Measurements from ENCODE around the gene HSH2D.
A peak's percentile ranks its signal among the peaks of the same experiment; 100 is the strongest.

The HSH2D gene

DNA sequence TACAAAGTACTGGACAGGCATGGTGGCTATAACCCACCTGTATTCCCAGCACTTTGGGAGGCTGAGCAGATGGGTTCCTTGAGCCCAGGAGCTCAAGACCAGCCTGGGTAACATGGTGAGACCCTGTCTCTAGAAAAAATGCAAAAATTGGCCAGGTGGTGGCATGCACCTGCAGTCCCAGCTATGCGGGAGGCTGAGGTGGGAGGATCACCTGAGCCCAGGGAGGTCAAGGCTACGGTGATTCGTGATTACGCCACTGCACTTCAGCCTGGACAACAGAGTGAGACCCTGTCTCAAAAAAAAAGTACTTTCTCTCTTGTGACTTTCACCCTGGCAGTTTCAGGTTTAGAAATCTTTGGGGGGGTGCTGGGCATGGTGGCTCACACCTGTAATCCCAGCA is 43.0 kb upstream of the HSH2D start:
- no peak for TF ChIP-seq Cebpa-rat (IDR thresholded peaks at IDR 0.05)
- Histone ChIP-seq H3K4me1 (peaks cover 22 to 47% (median 37%) of the 10 kb centered on the region in 10 experiments), H3K27ac (no peak overlapping the region), H4K20me1 (peaks cover 0 to 100% (median 30%) of the 10 kb centered on the region in 11 experiments; a peak in 12 of 22 replicates), H3K36me3 (peaks cover 82 to 95% (median 88%) of the 10 kb centered on the region in 11 experiments), H3K9me3 (replicated peaks in 1 of 11) (no peaks in the 10 kb centered on the region), H3K27me3 (no peaks in the 10 kb centered on the region), H3K4me3 (no peak overlapping the region), H3K4me2 (no peak overlapping the region), H3K9ac (no peak overlapping the region)

DNA sequence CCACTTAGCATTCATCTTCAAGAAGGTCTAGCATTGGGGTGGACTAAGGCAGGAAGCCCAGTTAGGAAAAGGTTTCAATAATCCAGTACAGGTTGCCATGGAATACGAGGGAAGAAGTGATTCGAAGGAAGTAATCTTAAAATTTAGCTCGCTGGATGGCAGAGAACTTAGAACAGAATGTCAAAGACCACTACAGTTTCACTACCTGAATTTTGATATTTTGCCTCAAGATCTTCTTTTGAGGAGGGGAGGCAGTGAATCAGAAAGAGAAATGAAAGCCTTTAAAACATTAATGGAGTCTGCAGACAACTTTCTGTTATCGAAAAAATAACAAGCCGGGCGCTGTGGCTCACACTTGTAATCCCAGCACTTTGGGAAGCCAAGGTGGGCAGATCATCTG is 38.8 kb upstream of the HSH2D start:
- Histone ChIP-seq H3K4me1 (peaks cover 24 to 48% (median 38%) of the 10 kb centered on the region in 10 experiments), H3K9me3 (replicated peaks in 1 of 11) (no peaks in the 10 kb centered on the region), H3K27me3 (no peaks in the 10 kb centered on the region), H3K4me3 (no peak overlapping the region), H3K4me2 (peak overlapping the region in 9 of 11 experiments; percentile 30 to 73 (median 46); a peak in 13 of 22 replicates), H3K27ac (peak overlapping the region in 9 of 11 experiments; percentile 5 to 75 (median 64); a peak in 14 of 22 replicates), H4K20me1 (peaks cover 0 to 62% (median 13%) of the 10 kb centered on the region in 11 experiments; a peak in 11 of 22 replicates), H3K36me3 (peaks cover 40 to 53% (median 46%) of the 10 kb centered on the region in 11 experiments), H3K9ac (peak overlapping the region in 3 of 11 experiments; percentile 3 to 44 (median 32); a peak in 4 of 22 replicates)
- no peak for TF ChIP-seq Cebpa-rat (IDR thresholded peaks at IDR 0.05)

DNA sequence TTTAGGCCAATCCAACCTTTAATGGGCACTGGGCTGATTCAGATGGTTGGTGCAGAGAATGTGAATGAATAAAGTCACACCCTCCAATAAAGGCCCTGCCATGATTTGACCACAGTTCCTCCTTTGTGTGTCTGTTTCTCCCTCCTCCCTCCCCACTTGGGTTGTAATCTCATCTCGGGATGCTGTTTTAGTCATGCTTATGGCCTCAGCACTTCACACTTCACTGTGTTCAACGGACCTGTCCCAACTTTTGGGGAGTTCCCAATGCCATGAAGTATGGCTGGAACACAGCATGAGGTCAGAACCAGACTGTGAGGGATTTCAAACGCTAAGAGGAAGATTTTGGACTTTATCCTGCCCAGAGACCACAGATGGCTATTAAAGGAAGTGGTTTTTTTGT is 37.4 kb upstream of the HSH2D start:
- no peak for TF ChIP-seq Cebpa-rat (IDR thresholded peaks at IDR 0.05)
- Histone ChIP-seq H3K27ac (peak overlapping the region in 10 of 11 experiments; percentile 18 to 75 (median 64); a peak in 19 of 22 replicates), H3K9ac (peak overlapping the region in 9 of 11 experiments; percentile 22 to 55 (median 34); a peak in 11 of 22 replicates), H3K27me3 (no peaks in the 10 kb centered on the region), H3K36me3 (peaks cover 26 to 39% (median 32%) of the 10 kb centered on the region in 11 experiments), H3K4me1 (peaks cover 29 to 52% (median 43%) of the 10 kb centered on the region in 10 experiments), H3K4me2 (peak overlapping the region; percentile 30 to 73 (median 46); a peak in 21 of 22 replicates), H3K9me3 (replicated peaks in 1 of 11) (no peaks in the 10 kb centered on the region), H4K20me1 (peaks cover 0 to 48% (median 4%) of the 10 kb centered on the region in 11 experiments; a peak in 7 of 22 replicates), H3K4me3 (no peak overlapping the region)

DNA sequence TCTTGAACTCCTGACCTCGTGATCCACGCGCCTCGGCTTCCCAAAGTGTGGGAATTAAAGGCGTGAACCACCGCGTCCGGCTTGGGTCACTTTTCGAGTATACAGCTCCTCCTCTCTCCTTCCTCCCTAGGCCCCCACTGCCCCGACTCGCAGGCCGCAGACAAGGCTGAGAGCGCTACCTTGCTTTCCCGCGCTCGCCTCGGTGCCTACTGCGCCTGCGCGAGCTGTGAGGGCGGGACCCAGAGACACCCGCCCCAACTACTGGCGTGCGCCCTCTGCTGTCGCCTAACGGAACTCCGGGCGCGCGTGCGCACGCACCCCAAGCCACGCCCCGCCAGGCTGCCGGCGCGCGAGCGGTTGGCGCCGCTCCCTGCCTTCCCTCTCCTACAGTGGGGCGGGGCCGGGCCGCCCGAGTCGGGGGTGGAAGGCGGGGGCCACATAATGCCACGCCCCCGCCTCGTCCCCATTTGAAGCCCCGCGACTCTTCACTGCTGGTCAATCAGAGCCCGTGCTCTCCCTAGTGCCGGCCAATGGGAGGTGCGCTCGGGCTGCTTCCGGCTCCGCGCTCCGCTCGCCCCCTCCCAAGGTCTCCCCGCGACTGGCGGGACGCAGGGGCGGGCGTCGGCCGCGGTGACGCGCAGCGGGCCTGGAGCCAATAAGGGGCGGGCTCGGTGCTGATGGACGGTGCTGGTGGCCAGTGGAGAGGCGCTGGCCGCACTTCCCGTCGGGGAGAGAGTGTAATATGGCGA is 32.2 kb upstream of the HSH2D start, which contains the start of gene RAB8A:
Gene RAB8A (plus strand): TSS at position 730 of the 749 bp plus-strand sequence. CDS start 13 bp downstream, at position 743.
- peak within 1 kb of the TSS; percentile 91 to 98 (median 95) for H3K9ac ChIP-seq
- H3K27me3 ChIP-seq = no peaks in the 10 kb centered on the region
- peak within 1 kb of the TSS; percentile 83 to 97 (median 93) for H3K27ac ChIP-seq
- H3K9me3 ChIP-seq (replicated peaks in 1 of 11) = no peaks in the 10 kb centered on the region
- H3K4me2 ChIP-seq = peak within 1 kb of the TSS; percentile 88 to 100 (median 98)
- peaks cover 48 to 61% (median 53%) of the 10 kb centered on the region in 10 experiments for H3K4me1 ChIP-seq
- peaks cover 0 to 38% (median 16%) of the 10 kb centered on the region in 11 experiments; a peak in 11 of 22 replicates for H4K20me1 ChIP-seq
- no peak for TF ChIP-seq Cebpa-rat (IDR thresholded peaks at IDR 0.05)
- H3K4me3 ChIP-seq = peak within 1 kb of the TSS; percentile 89 to 100 (median 97)
- peaks cover 4 to 37% (median 29%) of the 10 kb centered on the region in 11 experiments; a peak in 19 of 22 replicates for H3K36me3 ChIP-seq

DNA sequence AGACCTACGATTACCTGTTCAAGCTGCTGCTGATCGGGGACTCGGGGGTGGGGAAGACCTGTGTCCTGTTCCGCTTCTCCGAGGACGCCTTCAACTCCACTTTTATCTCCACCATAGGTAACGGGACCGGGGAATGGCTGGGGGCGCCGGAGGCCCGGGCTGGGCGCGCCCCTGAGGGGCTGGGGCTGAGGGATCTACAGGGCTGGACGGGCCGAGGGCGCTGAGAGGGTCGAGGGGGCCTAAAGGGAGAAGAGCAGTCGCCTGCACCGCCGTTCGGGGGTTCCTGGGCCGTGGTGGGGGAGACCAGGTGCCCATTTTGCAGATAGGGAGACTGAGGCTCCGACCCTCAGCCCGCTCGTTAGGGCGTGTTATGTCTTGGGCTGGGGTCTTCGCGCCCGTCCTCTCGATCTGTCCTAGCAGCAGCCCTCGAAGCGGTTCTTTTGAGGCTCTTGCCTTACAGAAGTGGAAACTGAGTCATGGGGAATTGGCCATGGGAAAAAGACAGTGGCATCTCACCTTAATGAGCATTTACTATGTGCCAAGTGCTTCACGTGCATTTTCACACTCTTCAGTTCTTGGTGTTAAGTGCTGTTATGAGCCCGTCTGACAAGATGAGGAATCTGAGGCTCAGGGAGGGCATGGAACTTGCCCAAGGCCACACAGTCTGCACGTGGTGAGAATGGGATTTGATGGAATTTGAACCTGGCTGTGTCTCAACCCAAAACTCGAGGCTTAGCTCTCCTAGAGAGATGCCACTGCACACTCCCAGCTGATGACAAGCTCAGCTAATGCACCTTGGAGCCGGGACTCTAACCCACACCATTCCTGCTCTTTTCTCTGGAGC is 31.4 kb upstream of the HSH2D start:
- Histone ChIP-seq H3K9ac (peak overlapping the region; percentile 91 to 98 (median 95)), H3K4me2 (peak overlapping the region; percentile 88 to 100 (median 98)), H4K20me1 (peaks cover 0 to 44% (median 16%) of the 10 kb centered on the region in 11 experiments; a peak in 11 of 22 replicates), H3K27ac (peak overlapping the region; percentile 83 to 97 (median 93)), H3K36me3 (peaks cover 4 to 42% (median 31%) of the 10 kb centered on the region in 11 experiments; a peak in 19 of 22 replicates), H3K4me1 (peaks cover 53 to 61% (median 55%) of the 10 kb centered on the region in 10 experiments), H3K4me3 (peak overlapping the region; percentile 89 to 100 (median 97)), H3K9me3 (replicated peaks in 1 of 11) (no peaks in the 10 kb centered on the region), H3K27me3 (no peaks in the 10 kb centered on the region)
- no peak for TF ChIP-seq Cebpa-rat (IDR thresholded peaks at IDR 0.05)

DNA sequence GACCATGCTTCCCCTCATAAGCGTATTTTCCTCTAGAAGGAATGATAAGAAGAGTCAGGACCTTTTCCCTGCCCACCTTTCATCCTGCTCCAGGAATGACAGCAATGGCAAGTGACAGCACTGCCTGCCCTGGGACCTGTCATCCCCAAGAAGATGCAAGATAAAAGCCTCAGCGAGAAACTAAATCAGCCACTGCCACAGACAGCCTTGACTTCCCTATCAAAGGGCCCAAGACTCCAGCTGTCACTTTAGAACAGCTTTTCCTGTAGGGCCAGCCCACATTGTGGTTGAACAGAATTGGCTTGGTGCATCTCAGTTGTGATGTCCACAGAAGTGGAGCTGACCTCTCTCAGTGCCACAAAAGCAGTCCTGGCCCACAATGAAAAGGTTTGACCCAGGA is 30.7 kb upstream of the HSH2D start:
- Histone ChIP-seq H3K4me1 (peaks cover 59 to 65% (median 62%) of the 10 kb centered on the region in 10 experiments), H3K27ac (peak overlapping the region in 10 of 11 experiments; percentile 6 to 97 (median 94); a peak in 18 of 22 replicates), H3K4me3 (peak overlapping the region; percentile 89 to 100 (median 97)), H3K9ac (peak overlapping the region; percentile 91 to 98 (median 95)), H3K36me3 (peaks cover 4 to 43% (median 31%) of the 10 kb centered on the region in 11 experiments; a peak in 19 of 22 replicates), H3K9me3 (replicated peaks in 1 of 11) (no peaks in the 10 kb centered on the region), H3K27me3 (no peaks in the 10 kb centered on the region), H3K4me2 (peak overlapping the region; percentile 88 to 100 (median 98)), H4K20me1 (peaks cover 0 to 50% (median 17%) of the 10 kb centered on the region in 11 experiments; a peak in 11 of 22 replicates)
- TF ChIP-seq Cebpa-rat (IDR thresholded peaks at IDR 0.05) = no peak

DNA sequence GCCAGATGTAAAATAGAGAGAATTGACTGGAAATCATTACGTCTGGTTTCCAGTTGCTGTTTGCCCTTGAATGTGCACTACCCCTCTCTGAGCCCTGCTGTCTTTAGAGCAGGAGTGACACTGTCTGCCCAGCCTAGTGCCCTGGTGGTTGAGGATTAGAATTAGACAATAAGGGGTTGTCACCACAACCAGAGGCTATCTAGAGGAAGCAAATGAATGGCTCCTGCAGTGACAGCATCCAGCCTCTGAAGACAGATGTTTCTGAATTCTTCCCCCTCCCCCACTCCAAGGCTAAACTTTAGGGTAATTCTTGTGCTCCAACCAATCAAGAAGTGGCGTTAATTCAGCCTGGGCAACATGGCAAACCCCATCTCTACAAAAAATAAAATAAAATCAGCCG is 29.8 kb upstream of the HSH2D start:
- no peak for TF ChIP-seq Cebpa-rat (IDR thresholded peaks at IDR 0.05)
- Histone ChIP-seq H3K4me2 (peak overlapping the region; percentile 88 to 100 (median 98)), H3K9ac (peak overlapping the region in 10 of 11 experiments; percentile 44 to 98 (median 94); a peak in 13 of 22 replicates), H3K4me3 (peak overlapping the region in 5 of 10 experiments; percentile 94 to 100 (median 97); a peak in 6 of 20 replicates), H3K27ac (peak overlapping the region in 7 of 11 experiments; percentile 28 to 97 (median 94); a peak in 10 of 22 replicates), H4K20me1 (peaks cover 0 to 60% (median 22%) of the 10 kb centered on the region in 11 experiments; a peak in 11 of 22 replicates), H3K9me3 (replicated peaks in 1 of 11) (no peaks in the 10 kb centered on the region), H3K4me1 (peaks cover 68 to 74% (median 71%) of the 10 kb centered on the region in 10 experiments), H3K36me3 (peaks cover 4 to 47% (median 34%) of the 10 kb centered on the region in 11 experiments; a peak in 19 of 22 replicates), H3K27me3 (no peaks in the 10 kb centered on the region)
